Small intestine (tissue), 7 donors: ENCODE measurements around the gene SH3GL2. TPM values are rescaled to one million over a fixed set of nuclear protein-coding genes. Genes with fewer than 3 reads are reported as not detected.

ENCODE experiments used
- DNase-seq, 2 donors: peaks; one replicate each; pipeline versions ENCODE4 v3.0.0 to v3.0.0-alpha.2; 2013
- FAIRE-seq: peaks from 2 replicates; lab custom pipeline; 2012; peaks lifted over from hg19 to GRCh38; lab: Jason Lieb, UNC
- H3K27ac ChIP-seq, 3 donors: one replicate each; pipeline ENCODE4 v1.5.1; 2013; ENCODE audit warnings: low read length in 2 of 3, mild to moderate bottlenecking in 2 of 3, control low read depth in 1 of 3, inconsistent platforms in 1 of 3, low read depth in 1 of 3, moderate library complexity in 1 of 3
- H3K27me3 ChIP-seq, 3 donors: one replicate each; pipeline ENCODE4 v1.6.1; 2013; ENCODE audit warnings: low read length in 3 of 3, inconsistent platforms in 1 of 3; ENCODE audit not compliant: control insufficient read depth in 3 of 3, insufficient read depth in 3 of 3
- H3K36me3 ChIP-seq, 3 donors: one replicate each; pipeline ENCODE4 v1.6.1; 2013; ENCODE audit warnings: low read length in 3 of 3, inconsistent platforms in 1 of 3, low read depth in 1 of 3, mild to moderate bottlenecking in 1 of 3, moderate library complexity in 1 of 3; ENCODE audit not compliant: control insufficient read depth in 3 of 3, insufficient read depth in 2 of 3
- H3K4me1 ChIP-seq, 3 donors: one replicate each; pipeline ENCODE4 v1.6.1; 2013; ENCODE audit warnings: low read length in 2 of 3, inconsistent platforms in 1 of 3, low read depth in 1 of 3, mild to moderate bottlenecking in 1 of 3, moderate library complexity in 1 of 3; ENCODE audit not compliant: control insufficient read depth in 3 of 3, insufficient read depth in 2 of 3
- H3K4me3 ChIP-seq, 3 donors: one replicate each; pipeline ENCODE4 v1.5.1; 2013; ENCODE audit warnings: low read length in 3 of 3, control low read depth in 1 of 3, inconsistent platforms in 1 of 3, low read depth in 1 of 3, mild to moderate bottlenecking in 1 of 3, moderate library complexity in 1 of 3
- H3K9me3 ChIP-seq, 2 donors: one replicate each; pipeline ENCODE4 v1.6.1; 2013; ENCODE audit warnings: low read depth in 1 of 2, low read length in 1 of 2; ENCODE audit not compliant: control insufficient read depth in 2 of 2, insufficient read depth in 1 of 2
- whole genome bisulfite sequencing, 3 donors: extraction: QIAGEN DNeasy Blood & Tissue Kit; methylation state at CpG; one replicate each; pipeline ENCODE4 v1.1.7; 2013; 5-methylcytosine and 5-hydroxymethylcytosine counted together
- polyA plus RNA-seq, 4 donors: library from polyadenylated mRNA; stranded (reverse) in 3 of 4; unstranded in 1 of 4; fragments of 200-250 nt in 3 of 4; fragments of 120-200 nt in 1 of 4; gene quantifications; one replicate each; pipeline versions ENCODE4 v1.2.1 to v1.2.3, GENCODE V29; 2013
- donor health status: healthy with polysubstance abuse.
- donor health status: control.
- donor health status: control.
- donor health status: Bipolar disorder and iron deficiency.
- donor health status: healthy.

Gene SH3GL2
- polyA plus RNA-seq, 4 donors, result 0.70 to 3.3 TPM; not detected in 2

DNA sequence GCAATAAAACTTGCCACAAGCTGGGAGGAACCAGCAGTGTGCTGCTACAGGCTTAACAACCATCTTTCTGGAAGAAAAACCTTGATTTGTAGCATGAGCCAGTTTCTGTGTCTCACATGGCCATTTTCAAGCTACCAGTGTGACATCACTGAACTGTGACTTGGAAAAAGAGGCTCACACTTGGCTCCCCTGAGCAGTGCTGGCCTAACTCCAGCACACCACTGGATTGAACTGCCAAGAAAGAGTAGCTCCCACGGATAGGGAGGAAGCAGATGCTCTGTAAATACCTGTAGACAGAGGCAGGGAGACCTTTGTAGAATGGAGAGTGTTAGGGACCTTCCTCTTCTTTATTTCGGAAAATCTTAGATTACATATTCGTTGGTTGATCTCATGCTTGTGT lies 197.9 kb downstream of the SH3GL2 start:
- H3K36me3 ChIP-seq, result no peaks in the 10 kb centered on the region
- no peaks in the 10 kb centered on the region for H3K4me1 ChIP-seq
- FAIRE-seq, result no peak
- H3K9me3 ChIP-seq, result no peaks in the 10 kb centered on the region
- DNase-seq, result no peak
- no peak overlapping the region for H3K4me3 ChIP-seq
- 22 to 33% (median 24%) methylated on average over 3 of the region's 3 CpGs for WGBS, 3 donors
- no peak overlapping the region for H3K27ac ChIP-seq
- H3K27me3 ChIP-seq, result no peaks in the 10 kb centered on the region

- H3K4me1 ChIP-seq, result no peaks in the 10 kb centered on the region
- no peak overlapping the region for H3K27ac ChIP-seq
- no peaks in the 10 kb centered on the region for H3K9me3 ChIP-seq
- H3K36me3 ChIP-seq, result no peaks in the 10 kb centered on the region
- WGBS, 3 donors, result 47 to 73% (median 69%) methylated on average over 3 of the region's 3 CpGs
- DNase-seq (no peak), FAIRE-seq (no peak)
- no peaks in the 10 kb centered on the region for H3K27me3 ChIP-seq
- no peak overlapping the region for H3K4me3 ChIP-seq
Measured at GRCh38 chr9:17777465-17777864, 198.6 kb downstream of the SH3GL2 start.

DNA sequence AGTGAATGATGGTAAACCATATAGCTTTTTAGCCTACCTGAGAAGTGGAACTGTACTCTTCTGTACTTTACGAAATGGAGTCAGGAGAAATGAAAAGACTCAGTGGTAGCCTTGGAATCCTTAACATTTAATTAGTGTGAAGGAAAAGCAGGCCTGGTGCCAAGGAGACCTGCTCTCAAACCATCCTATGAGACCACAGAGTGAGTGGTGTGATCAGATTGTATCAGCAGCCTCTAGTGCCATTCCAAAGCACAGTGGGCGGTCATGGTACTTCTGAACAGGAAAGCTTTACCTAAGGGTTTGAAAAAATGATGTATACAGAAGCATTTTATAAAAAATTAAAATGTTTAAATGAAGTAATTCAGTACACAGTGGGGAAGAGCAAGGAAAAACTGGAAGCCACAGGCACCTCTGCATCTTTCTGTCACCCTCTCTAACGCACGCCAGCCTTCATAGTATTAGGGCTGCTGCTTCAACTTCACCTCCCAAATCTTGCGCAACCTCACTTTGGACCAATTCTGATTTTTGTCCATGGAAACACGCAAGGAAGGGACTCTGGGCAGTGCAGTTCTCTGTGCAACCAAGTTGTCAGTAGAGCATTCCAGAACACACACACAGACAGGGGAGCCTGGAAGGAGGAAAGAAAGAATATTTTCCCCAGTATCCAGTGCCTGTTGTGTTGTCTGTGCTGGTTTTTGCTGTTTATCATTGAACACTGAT lies 203.7 kb downstream of the SH3GL2 start:
- H3K27ac ChIP-seq, result no peak overlapping the region
- WGBS, 3 donors, result 84 to 89% (median 88%) methylated on average over 6 of the region's 6 CpGs
- FAIRE-seq, result no peak

GRCh38 chr9:17783227-17783626 lies 204.4 kb downstream of the SH3GL2 start:
- H3K9me3 ChIP-seq, result no peaks in the 10 kb centered on the region
- H3K36me3 ChIP-seq, result no peaks in the 10 kb centered on the region
- 30 to 50% (median 31%) methylated on average over 1 of the region's 1 CpG for WGBS, 3 donors
- H3K4me1 ChIP-seq, result no peaks in the 10 kb centered on the region
- DNase-seq (no peak), FAIRE-seq (no peak)
- no peak overlapping the region for H3K27ac ChIP-seq
- no peaks in the 10 kb centered on the region for H3K27me3 ChIP-seq
- H3K4me3 ChIP-seq, result no peak overlapping the region

More for the DNA sequence above, 203.7 kb downstream of the SH3GL2 start:
- Histone ChIP-seq H3K27me3 (no peaks in the 10 kb centered on the region), H3K4me1 (no peaks in the 10 kb centered on the region), H3K36me3 (no peaks in the 10 kb centered on the region), H3K4me3 (no peak overlapping the region), H3K9me3 (no peaks in the 10 kb centered on the region)
- no peak for DNase-seq

DNA sequence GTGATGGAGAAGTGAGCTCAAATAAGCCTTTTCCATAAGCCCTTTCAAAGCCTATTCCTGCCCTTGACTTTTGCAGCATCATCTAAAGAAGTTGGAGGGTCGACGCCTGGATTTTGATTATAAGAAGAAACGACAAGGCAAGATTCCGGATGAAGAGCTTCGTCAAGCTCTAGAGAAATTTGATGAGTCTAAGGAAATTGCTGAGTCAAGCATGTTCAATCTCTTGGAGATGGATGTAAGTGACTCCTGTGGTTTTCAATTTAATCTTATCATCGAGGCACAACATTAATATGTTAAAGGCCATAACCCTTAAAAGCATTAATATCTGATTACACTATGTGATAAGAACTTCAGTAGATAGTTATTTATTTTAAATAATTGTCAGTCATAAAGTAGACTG lies 210.4 kb downstream of the SH3GL2 start:
- no peak for DNase-seq
- no peak for FAIRE-seq
- H3K27ac ChIP-seq, result no peak overlapping the region
- H3K4me3 ChIP-seq, result no peak overlapping the region
- H3K36me3 ChIP-seq, result no peaks in the 10 kb centered on the region
- no peaks in the 10 kb centered on the region for H3K27me3 ChIP-seq
- H3K9me3 ChIP-seq, result no peaks in the 10 kb centered on the region
- H3K4me1 ChIP-seq, result no peaks in the 10 kb centered on the region
- 81 to 90% (median 83%) methylated on average over 6 of the region's 6 CpGs for WGBS, 3 donors

- 61 to 72% (median 68%) methylated on average over 14 of the region's 14 CpGs for WGBS, 3 donors
- no peak for FAIRE-seq
- no peaks in the 10 kb centered on the region for H3K9me3 ChIP-seq
- no peak overlapping the region for H3K4me3 ChIP-seq
- H3K4me1 ChIP-seq, result no peaks in the 10 kb centered on the region
- no peaks in the 10 kb centered on the region for H3K27me3 ChIP-seq
- DNase-seq, result peak in 1 of 2 donors; percentile 27
- no peak overlapping the region for H3K27ac ChIP-seq
- no peaks in the 10 kb centered on the region for H3K36me3 ChIP-seq
Measured at GRCh38 chr9:17793713-17794622, 215.1 kb downstream of the SH3GL2 start.

DNA sequence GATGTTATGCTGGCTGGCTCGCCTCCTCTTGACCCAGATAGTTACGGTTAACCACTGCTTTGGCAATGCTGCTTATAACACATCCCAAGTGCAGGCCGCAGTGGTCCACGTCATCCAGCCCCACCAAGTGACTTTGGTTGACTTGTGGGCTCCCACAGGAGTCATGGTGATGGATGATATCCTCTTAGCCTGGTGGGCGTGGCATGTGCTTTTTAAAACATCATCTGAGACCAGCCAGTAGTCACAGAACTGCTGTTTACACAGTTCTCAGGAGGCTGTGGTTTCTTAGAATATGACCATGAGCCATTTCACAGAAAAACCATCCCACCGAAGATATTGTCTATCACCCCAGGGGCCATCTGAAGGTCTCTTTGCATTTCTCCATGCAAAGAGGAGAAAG lies 216.9 kb downstream of the SH3GL2 start:
- 71 to 81% (median 81%) methylated on average over 6 of the region's 6 CpGs for WGBS, 3 donors
- no peaks in the 10 kb centered on the region for H3K9me3 ChIP-seq

DNA sequence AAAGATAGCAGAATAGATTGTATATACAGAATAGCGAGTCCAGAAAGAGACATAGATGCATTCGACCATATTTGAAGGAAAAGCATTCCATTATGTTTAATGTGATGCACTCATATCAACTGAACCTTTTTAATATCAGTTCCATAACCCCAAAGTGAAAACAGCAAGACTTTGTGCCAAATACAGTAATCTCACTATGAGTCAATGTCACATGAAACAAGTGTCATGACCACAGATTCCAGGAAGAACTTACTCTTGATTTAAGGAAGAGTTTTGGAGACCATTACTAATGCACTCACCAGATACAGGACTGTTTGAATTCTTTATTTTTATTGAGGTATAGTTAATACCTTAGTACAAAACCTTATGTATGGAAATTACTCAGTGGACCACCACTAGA lies 220.5 kb downstream of the SH3GL2 start:
- no peak overlapping the region for H3K27ac ChIP-seq
- no peak for DNase-seq
- no peaks in the 10 kb centered on the region for H3K36me3 ChIP-seq
- no peaks in the 10 kb centered on the region for H3K4me1 ChIP-seq
- FAIRE-seq, result no peak
- 64 to 81% (median 69%) methylated on average over 2 of the region's 2 CpGs for WGBS, 3 donors
- H3K27me3 ChIP-seq, result peaks cover 0 to 2% (median 0%) of the 10 kb centered on the region in 3 donors
- H3K9me3 ChIP-seq, result no peaks in the 10 kb centered on the region
- no peak overlapping the region for H3K4me3 ChIP-seq

More for the DNA sequence above, 216.9 kb downstream of the SH3GL2 start:
- FAIRE-seq (no peak), DNase-seq (no peak)
- Histone ChIP-seq H3K4me3 (no peak overlapping the region), H3K27me3 (no peaks in the 10 kb centered on the region), H3K27ac (no peak overlapping the region), H3K4me1 (no peaks in the 10 kb centered on the region), H3K36me3 (no peaks in the 10 kb centered on the region)
